K562 (cell line): ENCODE data around the gene MYL9. TPM values are rescaled to one million over a fixed set of nuclear protein-coding genes. Genes with fewer than 3 reads are reported as not detected.

ENCODE experiments used
- ATAC-seq: fragments of 200-7000 bp; cut with Tn5 transposase; 3 replicates; pipeline ENCODE4 v1.9.1; 2020; ENCODE audit warnings: moderate library complexity
- BruUV-seq: library from RNA; stranded (reverse); fragments of 400-500 nt; replicated peaks from 2 replicates; lab custom pipeline; 2021; lab: Mats Ljungman, UMichigan
- CTCF ChIA-PET: fragments of 300-600 bp; formaldehyde crosslinking; extraction: SDS; loops from one replicate; lab custom pipeline; 2021; ENCODE audit warnings: low intra/inter-chr PET ratio; lab: Yijun Ruan, JAX
- POLR2A ChIA-PET: fragments of 300-600, 350-650 bp; sonication (Branson Sonifier 250); formaldehyde crosslinking; extraction: SDS; loops from one replicate; lab custom pipeline; 2021; ENCODE audit warnings: antibody characterized with exemption, inconsistent platforms; lab: Yijun Ruan, JAX
- DNase-seq, 4 experiments: peaks; one replicate each; pipeline versions ENCODE4 v3.0.0 to v3.0.0-alpha.2; 2011 to 2018; ENCODE audit warnings: low spot score in 3 of 4, mixed read lengths in 3 of 4; ENCODE audit errors: extremely low read depth in 1 of 4
- FAIRE-seq: peaks from 2 replicates; lab custom pipeline; 2011; peaks lifted over from hg19 to GRCh38; lab: Jason Lieb, UNC
- H2AFZ ChIP-seq: 2 replicates; pipeline ENCODE4 v1.6.0; 2011; ENCODE audit warnings: low read depth, low read length, control low read depth, inconsistent platforms
- H3K27ac ChIP-seq: fragments of 200-600 bp; 3 replicates; pipeline ENCODE4 v1.8.0; 2011; ENCODE audit warnings: low read depth, mild to moderate bottlenecking, control low read depth, inconsistent platforms, low read length, moderate library complexity, mixed read lengths; ENCODE audit errors: extremely low read depth
- H3K27me3 ChIP-seq, 2 experiments: fragments of 300-600 bp in 1 of 2; 2 replicates in 1 of 2; 3 replicates in 1 of 2; pipeline versions ENCODE4 v1.6.0 to v1.8.0; 2011; ENCODE audit warnings: inconsistent platforms in 2 of 2, low read length in 2 of 2, mild to moderate bottlenecking in 1 of 2, mixed read lengths in 1 of 2, moderate library complexity in 1 of 2; ENCODE audit not compliant: control insufficient read depth in 2 of 2, insufficient read depth in 2 of 2
- H3K36me3 ChIP-seq: fragments of 300-600 bp; 3 replicates; pipeline ENCODE4 v1.8.0; 2011; ENCODE audit warnings: mild to moderate bottlenecking, low read length, inconsistent platforms; ENCODE audit not compliant: control insufficient read depth, insufficient read depth
- H3K4me1 ChIP-seq, 2 experiments: fragments of 200-600 bp in 1 of 2; replicated peaks in 1 of 2; 2 replicates in 1 of 2; 3 replicates in 1 of 2; pipeline versions ENCODE4 v1.5.1 to v1.8.0; 2011; ENCODE audit warnings: inconsistent platforms in 2 of 2, low read length in 2 of 2, mild to moderate bottlenecking in 1 of 2, mixed read lengths in 1 of 2, moderate library complexity in 1 of 2; ENCODE audit not compliant: control insufficient read depth in 2 of 2, insufficient read depth in 2 of 2
- H3K4me2 ChIP-seq: 2 replicates; pipeline ENCODE4 v1.6.1; 2011; ENCODE audit warnings: low read length, control low read depth, inconsistent platforms, mixed read lengths; ENCODE audit not compliant: insufficient read depth
- H3K4me3 ChIP-seq: fragments of 200-600 bp; sonication (generic), shearing (Covaris generic); 2 replicates; pipeline ENCODE4 v1.5.1; 2016; ENCODE audit warnings: control low read depth, inconsistent platforms
- H3K79me2 ChIP-seq: fragments of 200-600 bp; 3 replicates; pipeline ENCODE4 v1.8.0; 2011; ENCODE audit warnings: low read length, inconsistent platforms; ENCODE audit not compliant: control insufficient read depth, insufficient read depth
- H3K9ac ChIP-seq, 2 experiments: 2 replicates each; pipeline versions ENCODE4 v1.6.0 to v1.6.1; 2011; ENCODE audit warnings: low read depth in 2 of 2, low read length in 2 of 2, control low read depth in 1 of 2, inconsistent platforms in 1 of 2, mild to moderate bottlenecking in 1 of 2, mixed read lengths in 1 of 2; ENCODE audit not compliant: insufficient read depth in 1 of 2
- H3K9me1 ChIP-seq: one replicate; pipeline ENCODE4 v1.6.0; 2011; ENCODE audit warnings: inconsistent platforms, mild to moderate bottlenecking, low read length, moderate library complexity; ENCODE audit not compliant: control insufficient read depth, insufficient read depth
- H3K9me3 ChIP-seq: replicated peaks from 2 replicates; pipeline ENCODE4 v1.5.1; 2011; ENCODE audit warnings: low read depth, low read length, inconsistent platforms; ENCODE audit not compliant: control insufficient read depth, insufficient read depth
- H4K20me1 ChIP-seq: replicated peaks from 2 replicates; pipeline ENCODE4 v1.6.1; 2011; ENCODE audit warnings: low read length, inconsistent platforms, mixed read lengths; ENCODE audit not compliant: control insufficient read depth, insufficient read depth
- CBX1 ChIP-seq: sonication (generic); IDR thresholded peaks from 2 replicates; pipeline ENCODE4 v1.6.1; 2016; ENCODE audit warnings: antibody characterized with exemption, low read depth, mild to moderate bottlenecking
- E2F8 ChIP-seq: fragments of 450-650 bp; IDR thresholded peaks from 2 replicates; pipeline ENCODE4 v1.7.1; 2018; ENCODE audit warnings: mild to moderate bottlenecking, low read depth; ENCODE audit not compliant: partially characterized antibody
- ELF2 ChIP-seq: fragments of 250-450 bp; sonication (Bioruptor Pico); IDR thresholded peaks from 2 replicates; pipeline ENCODE4 v1.5.0; 2021; ENCODE audit warnings: mild to moderate bottlenecking
- ID3 ChIP-seq, 2 experiments: fragments of 250-450 bp in 1 of 2; fragments of 450-650 bp in 1 of 2; sonication (Bioruptor Pico) in 1 of 2; IDR thresholded peaks; 2 replicates each; pipeline versions ENCODE4 v1.6.1 to v1.8.0; 2016 to 2021; ENCODE audit warnings: mild to moderate bottlenecking in 2 of 2, moderate library complexity in 2 of 2, missing compliant biosample characterization in 1 of 2, missing genetic modification characterization in 1 of 2
- LEF1 ChIP-seq: fragments of 450-650 bp; IDR thresholded peaks from 2 replicates; pipeline ENCODE4 v1.6.1; 2016; ENCODE audit warnings: mild to moderate bottlenecking
- MEF2A ChIP-seq: IDR thresholded peaks from 2 replicates; pipeline ENCODE4 v1.6.1; 2011; ENCODE audit warnings: low read depth, mild to moderate bottlenecking, low read length, moderate library complexity; ENCODE audit not compliant: control insufficient read depth
- NR0B1 ChIP-seq: fragments of 450-650 bp; IDR thresholded peaks from one replicate; pipeline ENCODE4 v1.6.1; 2018; ENCODE audit warnings: mild to moderate bottlenecking, moderate library complexity; ENCODE audit not compliant: partially characterized antibody
- PCBP1 ChIP-seq: fragments of 200-400 bp; formaldehyde crosslinking; IDR thresholded peaks from 2 replicates; pipeline ENCODE4 v1.6.1; 2018; ENCODE audit warnings: mild to moderate bottlenecking, low read depth, low read length; ENCODE audit not compliant: poor library complexity, severe bottlenecking
- PYGO2 ChIP-seq: fragments of 450-650 bp; IDR thresholded peaks from 2 replicates; pipeline ENCODE4 v1.6.1; 2016; ENCODE audit warnings: mild to moderate bottlenecking, missing genetic modification characterization, moderate library complexity, missing compliant biosample characterization
- TAF1 ChIP-seq: IDR thresholded peaks from 2 replicates; pipeline ENCODE4 v1.6.1; 2011; ENCODE audit warnings: mild to moderate bottlenecking, low read length, moderate library complexity; ENCODE audit not compliant: insufficient read depth, control insufficient read depth, severe bottlenecking; ENCODE audit errors: extremely low read depth
- THRAP3 ChIP-seq: fragments of 450-650 bp; IDR thresholded peaks from 2 replicates; pipeline ENCODE4 v1.6.1; 2016; ENCODE audit warnings: mild to moderate bottlenecking, inconsistent platforms, borderline replicate concordance
- TRIM24 ChIP-seq, 2 experiments: fragments of 450-650 bp; IDR thresholded peaks; 2 replicates each; pipeline ENCODE4 v1.6.1; 2016
- ZEB2 ChIP-seq: fragments of 450-650 bp; IDR thresholded peaks from 2 replicates; pipeline ENCODE4 v1.6.1; 2016
- ZNF23 ChIP-seq: fragments of 250-450 bp; sonication (Bioruptor Pico); IDR thresholded peaks from 2 replicates; pipeline ENCODE4 v1.4.0; 2020; ENCODE audit warnings: mild to moderate bottlenecking
- ZNF518B ChIP-seq: fragments of 250-450 bp; sonication (Bioruptor Pico); IDR thresholded peaks from 2 replicates; pipeline ENCODE4 v1.5.0; 2021; ENCODE audit warnings: mild to moderate bottlenecking, moderate library complexity
- WGBS: fragments of 100-300 bp; shearing (Covaris generic); methylation state at CpG from one replicate; pipeline ENCODE4 v1.1.6; 2016; ENCODE audit warnings: low coverage, mixed read lengths; ENCODE audit not compliant: insufficient coverage; ENCODE audit errors: missing lambda C conversion rate; 5-methylcytosine and 5-hydroxymethylcytosine counted together
- in situ Hi-C: fragments of 300-500 bp; cut with MboI; formaldehyde crosslinking; loops from 4 replicates; pipeline ENCODE4 v1.15.0; 2018; ENCODE audit warnings: inconsistent platforms, mixed read lengths
- intact Hi-C: fragments of 100-400 bp; cut with micrococcal nuclease; formaldehyde crosslinking; loops from 2 replicates; pipeline ENCODE4 v1.14.2; 2022
- polyA plus RNA-seq, 8 experiments: library from polyadenylated mRNA; depleted of rRNA in 4 of 8; stranded (reverse) in 5 of 8; unstranded in 3 of 8; fragments of >200 nt; fragmentation: Nextera tagmentation in 2 of 8; fragmentation: Illumina TruSeq in 1 of 8; extraction: Ambion mirVana in 2 of 8; extraction: Trizol in 1 of 8; gene quantifications; 2 replicates each; pipeline versions ENCODE4 v1.2.1 to v1.2.3, GENCODE V29; 2011 to 2014; ENCODE audit warnings: inconsistent platforms in 1 of 8, missing spikeins in 1 of 8
- total RNA-seq, 7 experiments: library from RNA; depleted of rRNA in 6 of 7; stranded (reverse); fragments of >200 nt in 6 of 7; fragmentation: Illumina TruSeq in 2 of 7; extraction: Trizol in 2 of 7; gene quantifications; 2 replicates each; pipeline versions ENCODE4 v1.2.1 to v1.2.3, GENCODE V29; 2011 to 2021; ENCODE audit warnings: low replicate concordance in 1 of 7

Gene MYL9
- total and polyA plus RNA-seq, 9 of the 15 experiments (the other 6 are each of a cell fraction or from before 2014, with no cell fraction given), result 0.11 to 3.2 (median 0.81) TPM; not detected in 1

DNA sequence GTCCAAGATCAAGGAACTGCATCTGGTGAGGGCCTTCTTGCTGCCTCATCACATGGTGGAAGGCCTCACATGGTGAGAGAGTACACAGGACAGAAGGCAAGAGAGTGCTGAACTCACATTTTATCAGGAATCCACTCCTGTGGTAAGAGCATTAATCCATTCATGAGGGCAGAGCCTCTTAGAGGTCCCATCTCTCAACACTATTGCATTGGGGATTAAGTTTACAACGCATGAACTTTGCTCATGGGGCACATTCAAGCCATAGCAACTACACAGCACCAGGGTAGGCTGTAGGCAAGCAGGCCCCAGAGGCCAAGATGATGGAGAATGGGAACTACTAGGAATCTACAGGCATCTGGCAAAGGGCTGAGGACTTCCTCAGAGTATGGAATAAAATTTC, 22.1 kb downstream of the MYL9 start:
- H3K4me2 ChIP-seq, result no peak overlapping the region
- no peak for TF ChIP-seq TRIM24 (IDR thresholded peaks at IDR 0.05)
- TF ChIP-seq PYGO2, result no peak
- no peak for TF ChIP-seq NR0B1
- TF ChIP-seq ZNF518B (CRISPR knock-in tag), result no peak
- TF ChIP-seq CBX1, result no peak
- TF ChIP-seq ZEB2, result no peak
- no peak for TF ChIP-seq ELF2 (CRISPR knock-in tag)
- no peak for TF ChIP-seq ID3 (CRISPR knock-in tag; IDR thresholded peaks at IDR 0.05)
- TF ChIP-seq ID3 (tag; IDR thresholded peaks at IDR 0.05), result no peak
- TF ChIP-seq PCBP1, result no peak
- TF ChIP-seq LEF1, result no peak
- no peak for TF ChIP-seq MEF2A
- TF ChIP-seq TAF1, result no peak
- no peak for TF ChIP-seq THRAP3
- TF ChIP-seq ZNF23 (CRISPR knock-in tag), result no peak
- no peak for TF ChIP-seq E2F8

More for the DNA sequence above, 22.1 kb downstream of the MYL9 start:
- Histone ChIP-seq H3K4me3 (no peak overlapping the region), H2AFZ (no peak overlapping the region), H3K79me2 (no peaks in the 10 kb centered on the region), H3K4me1 (no peaks in the 10 kb centered on the region), H3K9me3 (no peaks in the 10 kb centered on the region), H4K20me1 (no peaks in the 10 kb centered on the region), H3K9me1 (no peaks in the 10 kb centered on the region), H3K27me3 (no peaks in the 10 kb centered on the region), H3K9ac (no peak overlapping the region), H3K36me3 (no peaks in the 10 kb centered on the region), H3K27ac (no peak overlapping the region)
- no peak for ATAC-seq
- POLR2A ChIA-PET, result no interaction called here
- no peak for DNase-seq
- intact Hi-C loops, result no loop called here
- WGBS, result 5% methylated on average over 1 of the region's 1 CpG
- in situ Hi-C loops, result no loop called here
- CTCF ChIA-PET, result no interaction called here
- no TSS peak for BruUV-seq
- no peak for FAIRE-seq
